ENCODE results near the gene MPG. TPM values are rescaled to one million over a fixed set of nuclear protein-coding genes. Genes with fewer than 3 reads are reported as not detected.
A peak's percentile ranks its signal among the peaks of the same experiment; 100 is the strongest.

Gene MPG
- total and polyA plus RNA-seq, 10 of the 15 experiments (the other 5 are each of a cell fraction or from before 2014, with no cell fraction given) = 0.32 to 193 (median 55.7) TPM

GRCh38 chr16:77273-77806 lies 685 bp upstream of the MPG start (continued):
- no peak for TF ChIP-seq IRF3 (IDR thresholded peaks at IDR 0.05)

- in situ Hi-C loops (cut with MboI) = no loop called here
- peak overlapping the region; percentile 82 for H3K4me3 ChIP-seq
- BruUV-seq (replicated peaks) = no TSS peak
These were observed 572 bp downstream of the MPG start for GRCh38 chr16:78444-79150.

More at GRCh38 chr16:78444-79150, 572 bp downstream of the MPG start:
- peaks cover 0 to 2% of the 10 kb centered on the region in 2 experiments; a peak in 1 of 4 replicates for H3K27me3 ChIP-seq (replicated peaks in 1 of 2; ENCODE audit: control insufficient read depth in 2 of 2, insufficient read depth in 2 of 2, low read length in 1 of 2)
- peak overlapping the region; percentile 98 for H3K9ac ChIP-seq (ENCODE audit: control insufficient read depth, insufficient read depth, low read length)
- WGBS (ENCODE audit: insufficient coverage, insufficient replicate concordance, low lambda C conversion rate, missing lambda C conversion rate) = 11% methylated on average over 35 of the region's 36 CpGs
- FAIRE-seq (peak; percentile 52), DNase-seq (ENCODE audit: low read depth, low spot score) (no peak), ATAC-seq (peak; percentile 4)
- TF ChIP-seq E2F8 (IDR thresholded peaks at IDR 0.05; ENCODE audit: low read depth, partially characterized antibody) (no peak), POLR2AphosphoS5 (IDR thresholded peaks at IDR 0.05; ENCODE audit: low read length) (peak; percentile 45; the same call in 1 of the 2 replicates), NKRF (conservative IDR thresholded peaks at IDR 0.05) (no peak)
- intact Hi-C loops (cut with micrococcal nuclease; ENCODE audit: unreplicated experiment) = no loop called here
- ChIA-PET SMC1A (ENCODE audit: uncharacterized antibody, unreplicated experiment) (interaction anchor here (1.2 to 3.0 kb wide), 2 partner anchors 13 to 18 kb away, joined by 7 to 16 read pairs; no protein-coding TSS in a partner anchor), CTCF (interaction anchor here (1.0 to 4.1 kb wide), 4 partner anchors 13 to 157 kb away, joined by 3 to 36 read pairs (median 17); no protein-coding TSS in a partner anchor), POLR2A (interaction anchor here (1.0 to 1.2 kb wide), 2 partner anchors 9 to 25 kb away, joined by 3 to 4 read pairs; partner anchors contain the start of genes POLR3K and SNRNP25), RAD21 (ENCODE audit: unreplicated experiment) (interaction anchor here (1.6 to 1.9 kb wide), 2 partner anchors 18 to 25 kb away, joined by 3 to 7 read pairs; partner anchors contain the start of genes POLR3K and SNRNP25)
- H3K36me3 ChIP-seq (ENCODE audit: control insufficient read depth in 2 of 2, insufficient read depth in 2 of 2, low read length in 1 of 2) = peaks cover 0 to 4% of the 10 kb centered on the region in 2 experiments; a peak in 2 of 4 replicates
- no peaks in the 10 kb centered on the region; the same call in 1 of the 2 replicates for H4K20me1 ChIP-seq (ENCODE audit: control insufficient read depth, insufficient read depth)
- H3K4me2 ChIP-seq (ENCODE audit: control insufficient read depth, insufficient read depth) = peak overlapping the region; percentile 71
- peak overlapping the region; percentile 72 for H2AFZ ChIP-seq (ENCODE audit: control insufficient read depth, low read depth, low read length)
- H3K9me3 ChIP-seq (replicated peaks; ENCODE audit: control insufficient read depth, insufficient read depth, low read length) = no peaks in the 10 kb centered on the region
- H3K4me1 ChIP-seq (ENCODE audit: control insufficient read depth, insufficient read depth, low read length) = peaks cover 20% of the 10 kb centered on the region
- peaks cover 10% of the 10 kb centered on the region for H3K79me2 ChIP-seq (ENCODE audit: control insufficient read depth, insufficient read depth, low read length)
- peak overlapping the region; percentile 85 for H3K27ac ChIP-seq (ENCODE audit: control insufficient read depth, insufficient read depth)

Data from GM12878 (cell line).